ENCODE results near the gene APEH. TPM values are rescaled to one million over a fixed set of nuclear protein-coding genes. Genes with fewer than 3 reads are reported as not detected.
A peak's percentile ranks its signal among the peaks of the same experiment; 100 is the strongest.
"Not testable (repeated sequence)": the region's sequence is repeated elsewhere in the genome, so short reads cannot be mapped to it uniquely, and the experiment has no call there.

The APEH gene
- total RNA-seq, 1 donor from 2014 or later, result 99.5 TPM

DNA sequence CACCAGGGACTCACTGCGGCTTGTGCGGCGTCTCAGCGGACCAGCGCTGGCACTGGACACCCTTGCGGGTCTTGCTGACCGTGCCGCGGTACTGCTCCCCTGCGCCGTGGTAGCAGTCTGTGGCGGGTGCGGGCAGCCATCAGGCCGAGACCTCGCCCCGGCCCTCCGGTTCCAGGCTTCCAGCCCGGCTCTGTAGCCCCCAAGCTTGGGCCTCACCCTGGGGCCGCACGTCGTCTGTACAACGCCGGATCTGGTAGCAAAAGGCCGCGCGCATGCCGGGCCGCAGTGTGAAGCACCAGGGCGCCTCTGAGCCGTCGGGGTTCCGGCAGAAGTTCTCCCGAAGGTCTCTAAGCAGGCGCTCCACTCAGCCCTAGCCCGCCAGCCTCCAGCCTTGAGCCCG, 11.7 kb downstream of the APEH start:
- ATAC-seq; intact Hi-C loops (cut with DNase I); DNase-seq (ENCODE audit: missing footprints): not testable (repeated sequence)

DNA sequence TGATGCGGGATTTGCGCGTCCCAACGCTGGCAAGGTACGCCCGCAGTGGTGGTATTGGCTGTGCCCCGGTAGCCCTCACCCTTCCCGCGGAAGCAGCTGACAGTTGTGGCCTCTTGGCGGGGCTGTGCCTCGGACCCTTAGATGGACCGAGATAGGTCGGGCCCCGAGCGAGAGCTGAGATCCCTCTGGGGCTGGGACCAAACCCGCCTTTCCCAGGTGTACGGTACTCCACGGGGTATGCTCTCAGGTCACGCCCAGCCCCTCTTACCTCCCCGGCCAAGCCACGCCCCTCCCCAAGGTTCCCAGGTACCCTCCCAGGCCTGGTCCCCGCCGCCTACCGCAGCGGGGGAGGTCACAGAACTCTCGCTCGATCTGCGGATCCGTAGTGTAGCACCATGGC, 12.2 kb downstream of the APEH start:
- intact Hi-C loops (cut with DNase I); DNase-seq (ENCODE audit: missing footprints): not testable (repeated sequence)
- ATAC-seq, result peak; percentile 1

DNA sequence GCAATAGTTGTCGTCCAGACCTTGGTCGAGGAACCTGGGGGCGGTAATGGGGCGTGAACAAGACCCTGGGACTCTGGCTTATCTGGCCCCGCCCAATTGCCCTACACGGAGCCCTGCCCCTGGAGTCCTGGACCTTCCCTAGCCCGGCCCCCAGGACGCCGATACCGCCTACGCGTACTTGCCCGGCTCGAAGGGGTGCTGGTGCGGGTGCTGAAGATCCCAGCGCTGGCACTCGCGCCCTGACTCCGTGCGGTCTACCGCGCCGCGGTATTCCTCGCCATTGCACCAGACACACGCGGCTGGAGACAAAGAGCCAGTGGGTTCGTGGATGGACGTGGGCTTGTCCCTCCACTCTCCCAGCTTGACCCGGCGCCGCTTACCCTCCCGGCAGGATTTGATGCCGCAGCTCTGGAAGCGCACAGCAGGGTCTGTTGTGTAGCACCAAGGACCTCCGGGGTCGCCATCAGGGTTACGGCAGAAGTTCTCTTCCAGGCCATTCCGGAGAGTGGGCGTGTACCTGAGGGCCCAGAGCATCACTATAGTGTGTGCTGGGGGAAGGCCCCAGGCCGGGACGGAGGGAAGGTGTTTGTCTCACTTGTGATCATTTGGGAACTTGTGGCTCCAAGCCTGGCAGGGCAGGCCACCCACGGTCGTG, 12.7 kb downstream of the APEH start:
- intact Hi-C loops (cut with DNase I); DNase-seq (ENCODE audit: missing footprints): not testable (repeated sequence)
- ATAC-seq, result peak; percentile 38

DNA sequence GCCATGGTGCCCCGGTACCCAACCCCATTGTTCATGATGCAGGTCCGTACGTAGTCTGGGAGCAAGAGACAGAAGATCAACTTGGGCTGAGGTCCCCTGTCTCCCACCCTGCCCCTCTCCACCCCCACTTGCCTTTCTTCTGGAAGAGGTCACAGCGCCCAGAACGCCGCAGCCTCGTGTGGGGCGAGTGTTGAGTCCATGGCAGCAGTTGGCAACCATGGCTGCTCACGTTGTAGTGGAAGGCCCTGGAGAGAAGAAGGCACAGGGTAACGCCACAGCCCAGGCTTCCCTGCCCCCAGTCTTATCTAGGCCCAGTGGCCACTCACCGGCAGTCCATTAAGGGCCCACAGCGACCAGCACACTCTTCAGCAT, 13.3 kb downstream of the APEH start:
- ATAC-seq; DNase-seq (ENCODE audit: missing footprints); intact Hi-C loops (cut with DNase I): not testable (repeated sequence)

DNA sequence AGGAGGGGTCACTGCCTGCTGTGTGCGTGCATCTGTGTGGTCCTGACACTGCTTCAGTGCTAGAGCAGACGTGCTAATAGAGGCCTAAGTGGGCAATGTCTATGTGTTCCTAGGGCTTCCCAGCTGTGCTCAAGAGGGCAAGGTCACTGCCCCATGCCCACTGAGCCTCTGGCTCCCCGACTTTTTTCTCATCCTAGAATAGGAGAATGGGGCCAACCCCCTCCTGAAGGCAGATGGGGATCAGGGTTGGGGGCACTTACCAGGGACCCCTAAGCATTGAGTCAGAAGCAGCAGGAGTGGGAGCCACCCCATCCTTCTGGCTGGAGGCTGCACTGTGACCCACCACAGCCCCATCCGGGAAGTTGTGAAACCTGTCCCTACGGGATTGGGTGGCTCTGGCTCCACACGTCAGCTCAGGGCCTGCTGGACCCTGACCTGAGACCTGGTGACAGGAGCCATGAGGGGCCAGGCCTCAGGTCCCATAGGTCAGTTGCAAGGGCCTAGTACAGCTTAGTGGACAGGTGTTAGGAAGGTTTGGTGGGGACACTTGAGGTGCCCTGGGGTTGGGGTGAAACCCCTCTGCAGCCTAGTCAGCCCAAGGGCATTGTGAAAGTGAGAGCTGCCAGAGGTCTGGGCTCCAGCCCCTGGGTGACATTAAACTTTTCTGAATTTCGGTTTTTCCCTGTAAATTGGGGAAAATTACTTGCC, 14.3 kb downstream of the APEH start:
- DNase-seq (ENCODE audit: missing footprints); intact Hi-C loops (cut with DNase I): not testable (repeated sequence)
- peak; percentile 0 for ATAC-seq

DNA sequence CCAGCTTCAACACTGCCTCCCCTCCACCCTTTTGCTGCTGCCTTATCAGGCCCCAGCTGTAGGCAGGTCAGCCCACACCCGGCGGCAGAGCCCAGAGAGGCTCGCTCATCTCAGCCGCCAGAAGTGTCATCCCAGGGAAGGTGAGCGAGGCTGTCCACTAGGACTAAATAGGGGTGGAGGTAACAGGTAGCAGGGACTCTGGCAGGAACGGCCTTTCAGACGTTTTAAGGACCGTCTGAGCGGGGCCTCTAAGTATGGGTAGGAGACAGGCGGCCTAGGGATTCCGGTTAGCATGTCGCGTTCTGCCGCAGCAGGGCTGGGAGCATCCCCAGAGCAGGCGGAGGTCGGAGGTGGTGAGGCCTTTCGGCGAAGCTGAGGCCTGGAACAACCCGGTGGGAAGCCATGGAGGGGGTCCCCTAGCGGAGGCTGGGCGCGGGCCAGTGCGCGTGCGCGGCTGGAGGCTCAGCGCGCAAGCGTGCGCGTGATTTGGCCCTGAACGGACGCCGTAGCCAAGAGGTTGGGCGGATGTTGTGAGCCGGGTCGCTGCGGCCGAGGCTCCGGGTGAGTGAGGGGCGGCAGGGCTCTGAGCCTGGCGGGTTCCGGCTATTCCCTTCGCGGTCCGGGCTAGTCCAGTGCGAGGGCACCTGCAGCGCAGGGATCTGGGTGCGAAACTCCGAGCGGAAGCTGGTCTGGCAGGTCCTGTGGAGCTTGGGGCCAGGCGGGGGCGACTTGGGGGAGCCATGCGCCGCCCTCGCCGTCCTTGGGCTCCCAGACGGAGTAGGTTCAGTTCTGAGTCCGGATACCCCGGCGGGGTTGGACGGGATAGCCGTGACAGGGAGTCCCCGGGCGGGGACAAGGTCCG, 15.1 kb downstream of the APEH start, which contains the start of the genes MST1 and RNF123:
Gene MST1 (minus strand): TSS at position 429 of the 862 bp plus-strand sequence. CDS start 783 bp downstream, outside the sequence.
Gene RNF123 (plus strand): TSS at position 512 of the 862 bp plus-strand sequence. CDS start 1,609 bp downstream, outside the sequence.
- ATAC-seq, result peak; percentile 85
- DNase-seq (ENCODE audit: missing footprints), result peak; percentile 94
- intact Hi-C loops (cut with DNase I), result no loop called here

DNA sequence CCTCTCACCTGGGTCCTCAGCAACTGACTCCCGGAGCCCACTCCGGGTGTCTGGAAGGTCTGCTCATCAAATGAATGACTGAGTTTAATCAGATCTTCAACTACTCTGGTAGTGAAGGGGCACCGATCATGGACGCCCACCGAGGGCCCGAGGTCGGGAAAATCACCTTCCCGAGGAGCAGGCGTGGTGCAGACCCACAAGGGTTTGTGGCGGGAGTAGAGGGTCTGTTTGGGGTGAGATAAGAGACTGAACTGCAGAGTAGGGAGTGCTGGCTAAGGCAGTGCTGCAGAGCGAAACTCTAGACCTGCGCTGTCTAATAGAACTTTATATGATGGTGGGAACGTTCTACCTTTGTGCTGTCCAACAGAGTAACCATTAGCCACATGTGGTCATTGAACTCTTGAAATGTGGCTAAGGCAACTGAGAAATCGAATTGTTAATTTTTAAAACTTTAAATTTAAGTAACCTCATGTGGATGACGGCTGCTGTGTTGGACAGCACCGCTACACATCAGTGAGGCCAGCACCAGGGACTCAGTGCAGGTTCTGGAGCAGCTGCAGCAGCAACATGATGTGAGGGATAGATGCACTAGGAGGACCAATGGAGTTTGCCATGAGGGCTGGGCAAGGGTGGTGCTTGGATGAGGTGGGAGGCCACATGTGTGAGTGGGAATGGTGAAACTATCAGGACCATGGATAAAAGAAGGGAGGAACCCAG, 15.9 kb downstream of the APEH start:
- DNase-seq (ENCODE audit: missing footprints); intact Hi-C loops (cut with DNase I); ATAC-seq: not testable (repeated sequence)

DNA sequence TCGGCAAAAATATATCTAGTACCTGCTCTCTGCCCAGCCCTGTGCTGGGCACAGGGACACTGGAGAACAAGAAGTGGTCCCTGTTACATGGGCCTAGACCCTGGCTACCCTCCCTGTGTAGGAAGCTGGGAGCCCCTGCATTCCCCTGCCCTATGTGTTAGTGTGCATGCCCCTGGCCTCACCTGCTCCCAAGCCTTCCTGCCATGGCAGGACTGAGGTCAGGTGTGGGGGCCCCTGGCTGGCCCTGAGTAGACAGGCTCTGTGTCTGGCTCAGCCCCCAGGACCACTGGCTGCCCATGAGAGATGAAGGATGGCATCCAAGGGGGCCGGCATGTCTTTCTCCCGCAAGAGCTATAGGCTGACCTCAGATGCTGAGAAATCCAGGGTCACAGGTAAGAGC, 16.7 kb downstream of the APEH start:
- not testable (repeated sequence) for DNase-seq (ENCODE audit: missing footprints); ATAC-seq

DNA sequence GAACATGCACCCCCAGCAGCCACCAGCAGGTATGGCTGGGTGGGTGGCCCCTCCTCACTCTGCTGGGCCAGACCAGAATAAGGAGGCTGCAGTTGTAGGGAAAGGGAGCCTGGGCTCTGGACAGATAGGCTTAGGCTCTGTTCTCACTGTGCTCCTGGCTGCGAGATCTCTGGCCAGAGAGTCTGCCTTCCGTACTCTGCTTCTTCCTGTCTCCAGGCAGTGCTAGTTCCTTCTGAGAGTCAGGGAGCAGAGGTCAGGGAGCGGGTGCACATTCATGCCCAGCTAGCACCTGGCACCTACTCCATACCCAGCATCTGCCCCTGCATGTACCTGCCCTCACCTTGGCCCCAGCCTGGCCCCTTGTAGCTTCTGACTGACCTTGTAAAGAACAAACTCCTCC, 17.3 kb downstream of the APEH start:
- DNase-seq (ENCODE audit: missing footprints), result not testable (repeated sequence)

More for the DNA sequence above, 16.7 kb downstream of the APEH start:
- intact Hi-C loops (cut with DNase I), result not testable (repeated sequence)

DNA sequence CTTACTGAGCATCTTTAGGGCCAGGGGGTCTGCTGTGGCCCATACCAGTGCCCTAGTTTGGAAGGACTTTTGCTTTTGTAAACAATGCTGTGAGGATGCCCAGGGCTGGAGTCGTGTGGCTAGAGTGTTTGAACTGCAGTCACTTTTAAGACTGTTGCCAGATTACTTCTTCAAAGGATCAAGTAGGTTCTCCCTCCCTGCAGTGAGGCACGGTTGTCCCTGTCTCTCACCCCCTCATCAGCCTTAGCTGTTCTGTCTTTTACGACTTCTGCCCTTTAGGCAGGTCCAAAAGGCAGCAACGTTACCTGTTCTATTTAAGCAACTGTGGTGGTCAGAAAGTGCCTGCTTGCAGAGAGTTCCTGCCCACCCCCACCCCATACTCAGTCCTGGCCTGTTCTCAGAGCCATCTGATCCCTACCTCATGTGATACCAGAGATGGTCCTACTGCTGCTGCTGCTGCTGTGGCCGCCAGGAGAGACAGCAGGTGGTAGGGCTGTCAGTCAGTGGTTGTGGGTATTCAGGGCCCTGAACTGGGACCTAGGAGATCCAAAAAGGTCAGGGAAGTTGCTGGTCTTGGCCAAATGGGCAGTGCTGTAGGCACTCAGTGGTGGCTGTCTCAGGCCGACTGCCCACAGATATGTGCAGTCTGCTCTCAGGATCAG, 20.4 kb downstream of the APEH start:
- intact Hi-C loops (cut with DNase I); DNase-seq (ENCODE audit: missing footprints); ATAC-seq: not testable (repeated sequence)

More for the DNA sequence above, 17.3 kb downstream of the APEH start:
- intact Hi-C loops (cut with DNase I); ATAC-seq: not testable (repeated sequence)

DNA sequence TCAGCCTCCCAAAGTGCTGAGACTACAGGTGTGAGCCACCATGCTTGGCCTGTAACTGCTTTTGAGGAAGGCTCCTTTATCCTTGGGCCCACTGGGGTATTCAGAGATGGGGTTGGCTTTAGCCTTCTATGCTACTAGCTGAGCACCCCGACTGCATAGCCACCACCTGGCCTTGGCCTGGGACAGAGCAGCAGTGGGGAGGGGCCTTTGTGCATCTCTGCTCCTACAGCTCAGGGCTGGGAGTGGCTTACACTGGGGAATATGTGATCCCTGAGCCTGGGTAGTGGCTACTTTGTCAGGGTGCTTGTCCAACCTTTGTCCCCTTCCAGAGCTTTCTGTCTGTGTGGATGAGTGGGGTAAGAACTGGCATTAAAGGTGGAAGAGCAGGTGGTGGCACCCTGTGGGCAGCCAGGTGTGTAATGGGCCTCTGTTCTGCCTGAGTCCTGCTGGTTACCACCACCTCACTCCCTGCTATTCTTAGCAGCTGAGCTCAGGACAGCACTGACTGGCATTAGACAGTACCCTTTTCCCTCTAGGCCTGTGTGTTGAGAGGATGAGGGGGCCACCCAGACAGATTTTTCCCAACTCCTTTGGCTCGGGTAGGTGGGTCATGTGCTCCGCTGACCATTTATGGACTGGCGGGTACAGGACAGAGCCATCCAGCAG, 21.3 kb downstream of the APEH start:
- peak; percentile 40 for ATAC-seq
- DNase-seq (ENCODE audit: missing footprints); intact Hi-C loops (cut with DNase I): not testable (repeated sequence)

DNA sequence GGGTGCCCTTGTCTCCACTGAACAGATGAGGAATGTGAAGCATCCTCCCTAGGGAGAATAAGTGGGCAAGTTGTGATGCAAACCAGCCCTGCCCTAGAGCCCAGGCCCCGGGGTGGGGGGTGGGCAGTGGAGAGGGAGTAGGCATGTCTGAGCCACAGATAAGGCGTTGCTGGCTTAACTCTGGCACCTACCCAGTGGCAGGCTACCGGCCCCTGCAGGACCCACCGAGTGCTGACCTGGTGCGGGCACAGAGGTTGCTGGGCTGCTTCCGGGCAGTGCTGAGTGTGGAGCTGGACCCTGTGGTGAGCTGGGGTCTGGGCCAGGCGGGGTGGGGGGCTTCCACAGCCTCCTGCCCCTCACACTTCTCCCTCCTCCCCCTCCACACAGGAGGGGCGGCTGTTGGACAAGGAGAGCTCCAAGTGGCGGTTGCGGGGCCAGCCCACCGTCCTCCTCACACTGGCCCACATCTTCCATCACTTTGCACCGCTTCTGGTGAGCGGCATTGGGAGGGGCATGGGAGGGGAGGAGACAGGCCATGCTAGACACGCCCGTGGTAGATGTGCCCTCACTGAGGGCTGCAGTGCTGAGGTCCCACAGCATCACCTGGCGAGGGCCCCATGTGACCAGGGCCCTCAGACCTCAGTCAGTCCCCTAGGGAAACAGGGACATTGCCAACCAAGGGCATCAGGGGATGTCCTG, 25.3 kb downstream of the APEH start:
- intact Hi-C loops (cut with DNase I), result no loop called here
- no peak for ATAC-seq
- DNase-seq (ENCODE audit: missing footprints), result peak; percentile 69

DNA sequence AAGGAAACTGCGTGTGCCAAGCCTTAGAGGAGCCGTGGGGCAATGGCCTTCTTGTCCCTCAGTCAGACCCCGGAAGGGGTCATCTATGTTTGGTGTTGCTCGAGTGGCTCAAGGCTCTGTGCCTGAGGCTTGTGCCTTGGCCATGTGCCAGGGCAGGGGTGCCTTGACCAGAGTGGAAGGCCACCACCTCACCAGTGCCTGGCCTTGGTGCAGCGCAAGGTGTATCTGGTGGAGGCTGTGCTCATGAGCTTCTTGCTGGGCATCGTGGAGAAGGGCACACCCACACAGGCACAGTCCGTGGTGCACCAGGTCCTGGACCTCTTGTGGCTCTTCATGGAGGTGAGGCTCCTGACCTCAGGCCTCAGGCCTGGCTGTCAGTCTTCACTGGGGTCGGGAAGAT, 25.9 kb downstream of the APEH start:
- no peak for ATAC-seq
- intact Hi-C loops (cut with DNase I), result no loop called here
- DNase-seq (ENCODE audit: missing footprints), result peak; percentile 67

DNA sequence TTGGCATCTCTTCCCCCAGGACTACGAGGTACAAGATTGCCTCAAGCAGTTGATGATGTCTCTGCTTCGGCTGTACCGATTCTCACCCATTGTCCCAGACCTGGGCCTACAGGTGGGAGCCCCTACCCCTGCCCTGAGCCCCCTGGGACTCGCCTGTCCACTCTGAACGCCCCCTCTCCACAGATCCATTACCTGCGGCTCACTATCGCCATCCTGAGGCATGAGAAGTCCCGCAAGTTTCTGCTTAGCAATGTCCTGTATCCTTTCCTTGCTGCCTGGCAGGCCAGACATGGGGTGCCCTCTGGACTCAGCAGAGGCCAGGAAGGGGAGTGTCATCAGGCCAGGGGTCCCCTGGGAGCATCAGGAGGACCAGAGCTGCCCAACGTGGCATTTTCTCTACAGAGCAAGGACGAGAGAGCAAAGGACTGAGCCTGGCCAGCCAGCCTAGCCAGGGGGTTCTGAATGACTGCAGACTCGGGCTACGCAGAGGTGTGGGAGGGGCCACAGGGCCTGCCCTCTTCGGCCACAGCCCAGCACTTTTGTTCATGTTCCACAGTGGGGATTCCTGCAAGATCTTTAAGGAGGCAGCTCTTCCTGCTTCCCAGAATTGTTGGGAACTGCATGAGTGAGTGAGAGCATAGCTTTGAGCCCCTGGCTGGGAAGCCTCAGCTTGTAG, 26.4 kb downstream of the APEH start:
- ATAC-seq (no peak), DNase-seq (ENCODE audit: missing footprints) (peak; percentile 56)
- intact Hi-C loops (cut with DNase I), result no loop called here

DNA sequence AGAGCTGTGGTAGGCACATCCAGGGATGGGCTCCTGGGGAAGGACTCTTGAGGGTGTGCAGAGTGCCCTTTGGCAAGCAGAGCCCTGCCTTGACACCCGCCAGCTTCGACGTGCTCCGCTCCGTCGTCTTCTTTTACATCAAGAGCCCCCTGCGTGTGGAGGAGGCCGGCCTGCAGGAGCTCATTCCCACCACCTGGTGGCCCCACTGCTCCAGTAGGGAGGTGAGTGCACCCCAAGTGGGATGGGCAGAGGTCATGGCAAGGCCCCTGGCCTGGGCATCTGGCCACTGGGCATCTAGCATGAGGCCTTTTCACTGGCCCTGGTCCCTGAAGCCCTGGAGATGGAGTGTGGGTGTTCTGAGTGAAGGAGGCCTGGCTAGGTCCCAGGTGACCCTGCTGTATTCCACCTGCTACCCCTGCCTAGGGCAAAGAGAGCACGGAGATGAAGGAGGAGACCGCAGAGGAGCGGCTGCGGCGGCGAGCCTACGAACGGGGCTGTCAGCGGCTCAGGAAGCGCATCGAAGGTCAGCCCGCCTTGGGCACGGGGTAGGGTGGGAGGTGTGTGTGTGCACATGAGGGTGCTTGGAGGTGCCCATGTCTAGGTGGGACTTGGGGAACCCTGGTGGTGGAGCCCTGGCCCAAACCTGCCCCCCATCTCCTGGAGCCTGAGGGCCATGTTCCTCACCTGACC, 27.4 kb downstream of the APEH start:
- DNase-seq (ENCODE audit: missing footprints) (peak; percentile 41), ATAC-seq (no peak)
- intact Hi-C loops (cut with DNase I), result no loop called here

DNA sequence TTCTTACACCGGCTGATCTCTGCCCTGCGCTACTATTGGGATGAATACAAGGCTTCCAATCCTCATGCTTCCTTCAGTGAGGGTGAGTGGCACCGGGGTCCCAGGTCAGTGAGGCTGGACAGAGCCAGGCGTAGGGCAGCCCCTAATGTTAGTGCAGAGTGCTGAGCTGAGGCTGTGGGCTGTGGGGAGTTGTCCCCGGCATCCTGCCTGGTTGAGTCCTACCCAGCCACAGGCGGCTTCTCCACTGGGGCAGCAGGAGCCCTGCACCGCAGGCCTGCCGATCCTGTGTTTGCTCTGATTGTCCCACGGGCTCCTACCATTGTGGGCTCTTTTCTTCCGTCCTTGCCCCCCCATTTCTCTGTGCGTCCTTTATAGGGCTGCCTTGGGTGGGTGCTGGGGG, 28.5 kb downstream of the APEH start:
- peak; percentile 52 for DNase-seq (ENCODE audit: missing footprints)
- intact Hi-C loops (cut with DNase I), result no loop called here
- no peak for ATAC-seq
